Raji (cell line): ENCODE measurements around the gene BCL7B.

Experiments
- POLR2A ChIP-seq: IDR thresholded peaks from 2 replicates; pipeline ENCODE4 v1.6.1; 2011; ENCODE audit warnings: low read depth, low read length, control low read depth; ENCODE audit not compliant: insufficient read depth

BCL7B gene

DNA sequence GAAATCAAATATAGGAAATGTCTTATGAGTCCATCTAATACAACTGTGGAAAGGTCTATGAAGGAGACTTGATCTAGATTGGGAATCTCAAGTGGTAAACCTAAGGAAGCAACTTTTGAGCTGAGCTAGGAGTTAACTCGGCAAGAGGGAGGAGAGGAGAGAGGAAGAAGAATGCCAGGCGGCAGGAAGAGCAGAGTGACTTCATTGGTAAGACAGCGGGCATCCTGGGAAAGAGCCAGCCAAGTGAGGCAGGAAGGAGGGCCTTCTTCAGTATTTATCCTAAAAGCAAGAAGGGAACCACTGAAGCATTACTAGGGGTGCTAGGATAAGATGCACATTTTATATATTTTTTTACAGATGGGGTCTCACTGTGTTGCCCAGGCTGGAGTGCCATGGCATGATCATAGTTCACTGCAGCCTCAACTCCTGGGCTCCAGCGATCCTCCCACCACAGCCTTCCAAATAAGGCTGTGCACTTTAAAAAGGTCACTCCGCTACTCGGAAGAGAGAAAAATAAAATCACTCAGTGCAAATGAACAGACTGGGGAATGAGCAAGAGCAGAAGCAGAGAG lies 2.0 kb downstream of the BCL7B start:
- TF ChIP-seq POLR2A: no peak

DNA sequence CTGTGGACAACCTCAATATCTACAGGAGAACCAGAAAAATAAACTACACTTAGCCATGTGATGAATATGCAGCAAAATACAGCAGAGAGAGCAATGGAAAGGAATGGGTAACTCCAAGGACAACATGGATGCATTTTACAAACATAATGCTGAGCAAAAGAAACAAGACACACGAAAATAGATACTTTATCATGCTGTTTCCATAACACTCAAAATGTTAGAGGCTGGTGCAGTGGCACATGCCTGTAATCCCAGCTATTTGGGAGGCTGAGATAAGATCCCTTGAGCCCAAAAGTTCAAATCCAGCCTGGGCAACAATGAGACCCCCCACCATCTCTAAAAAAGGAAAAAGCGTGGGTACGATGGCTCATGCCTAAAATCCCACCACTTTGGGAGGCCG lies 8.3 kb downstream of the BCL7B start:
- TF ChIP-seq POLR2A: no peak

DNA sequence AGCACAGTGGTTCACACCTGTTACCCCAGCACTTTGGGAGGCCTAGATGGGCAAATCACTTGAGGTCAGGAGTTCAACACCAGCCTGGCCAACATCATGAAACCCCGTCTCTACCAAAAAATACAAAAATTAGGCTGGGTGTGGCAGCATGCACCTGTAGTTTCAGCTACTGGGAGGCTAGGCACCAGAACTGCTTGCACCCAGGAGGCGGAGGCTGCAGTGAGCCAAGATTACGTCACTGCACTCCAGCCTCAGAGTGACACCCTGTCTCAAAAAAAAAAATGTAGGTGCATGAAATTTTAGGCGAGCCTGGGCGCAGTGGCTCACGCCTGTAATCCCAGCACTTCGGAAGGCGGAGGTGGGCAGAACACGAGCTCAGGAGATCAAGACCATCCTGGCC lies 9.6 kb downstream of the BCL7B start:
- TF ChIP-seq POLR2A: no peak

DNA sequence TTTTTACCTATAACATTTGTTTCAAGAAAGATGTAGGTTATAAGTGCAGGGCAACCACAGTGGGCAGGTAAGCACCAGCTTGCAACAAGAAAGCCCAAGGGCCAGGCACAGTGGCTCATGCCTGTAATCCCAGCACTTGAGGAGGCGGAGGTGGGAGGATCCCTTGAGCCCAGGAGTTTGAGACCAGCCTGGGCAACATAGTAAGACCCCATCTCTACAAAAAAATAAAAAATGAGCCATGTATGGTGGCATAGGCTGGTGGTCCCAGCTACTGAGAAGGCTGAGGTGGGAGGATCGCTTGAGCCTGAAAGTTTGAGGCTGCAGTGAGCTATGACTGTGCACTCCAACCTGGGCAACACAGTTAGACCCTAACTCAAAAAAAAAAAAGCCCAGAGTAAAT lies 12.8 kb downstream of the BCL7B start:
- no peak for TF ChIP-seq POLR2A

DNA sequence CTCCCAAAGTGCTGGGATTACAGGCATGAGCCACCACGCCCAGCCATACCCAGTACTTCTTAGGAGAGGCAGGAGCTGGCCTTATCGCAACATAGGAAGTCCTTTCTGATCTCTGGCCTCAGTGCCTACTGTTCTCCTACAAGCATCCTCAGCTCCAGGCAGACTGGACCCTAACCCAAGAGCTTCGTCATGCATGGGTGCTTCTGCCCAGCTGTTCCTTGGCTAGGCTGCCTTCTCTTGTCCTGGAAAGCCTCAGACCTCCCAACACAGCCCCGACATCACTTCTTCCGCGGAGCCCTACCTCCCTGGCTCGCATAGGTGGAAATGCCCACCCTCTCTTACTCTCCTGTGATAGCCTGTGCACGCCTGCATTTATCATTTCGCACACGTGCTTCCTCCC lies 15.8 kb downstream of the BCL7B start:
- TF ChIP-seq POLR2A: no peak

DNA sequence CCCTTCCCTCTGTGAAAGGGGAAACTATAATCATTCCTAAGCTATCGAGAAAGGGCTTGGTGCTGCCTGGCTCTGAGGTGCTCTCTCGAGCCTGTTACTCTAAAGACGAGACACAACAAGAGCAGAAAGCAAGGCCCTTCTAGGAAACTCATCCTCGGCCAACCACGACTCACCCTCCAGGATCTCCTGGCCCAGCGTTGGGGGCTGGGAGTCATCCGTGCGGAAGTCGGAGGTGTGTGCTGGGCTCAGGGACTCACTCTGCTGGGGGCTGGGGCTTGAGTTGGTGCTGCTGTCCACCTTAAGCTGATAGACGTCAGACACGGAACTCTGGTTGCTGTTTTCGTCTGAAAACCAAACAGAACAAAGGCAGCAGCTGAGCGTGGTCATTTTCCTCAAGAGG lies 17.8 kb downstream of the BCL7B start:
- no peak for TF ChIP-seq POLR2A

DNA sequence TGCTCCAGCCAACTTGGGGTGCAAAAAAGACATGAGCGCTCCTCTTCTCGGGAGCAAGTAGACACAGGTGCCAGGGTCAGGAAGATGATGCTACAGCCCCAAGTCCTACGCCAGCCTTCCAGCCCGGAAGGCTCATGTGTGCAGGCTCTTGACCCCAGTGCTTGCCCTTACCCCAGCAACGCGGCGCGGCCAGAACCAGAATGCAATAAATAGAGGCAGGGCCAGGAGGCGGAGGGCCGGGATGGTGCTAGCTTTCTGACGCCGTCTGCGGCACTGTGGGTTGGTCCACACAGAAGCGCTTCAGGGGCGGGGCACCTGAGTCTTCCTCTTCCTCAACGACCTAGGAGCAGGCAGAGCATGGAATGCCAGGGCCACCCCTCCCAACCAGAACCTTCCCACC lies 20.4 kb downstream of the BCL7B start:
- no peak for TF ChIP-seq POLR2A

DNA sequence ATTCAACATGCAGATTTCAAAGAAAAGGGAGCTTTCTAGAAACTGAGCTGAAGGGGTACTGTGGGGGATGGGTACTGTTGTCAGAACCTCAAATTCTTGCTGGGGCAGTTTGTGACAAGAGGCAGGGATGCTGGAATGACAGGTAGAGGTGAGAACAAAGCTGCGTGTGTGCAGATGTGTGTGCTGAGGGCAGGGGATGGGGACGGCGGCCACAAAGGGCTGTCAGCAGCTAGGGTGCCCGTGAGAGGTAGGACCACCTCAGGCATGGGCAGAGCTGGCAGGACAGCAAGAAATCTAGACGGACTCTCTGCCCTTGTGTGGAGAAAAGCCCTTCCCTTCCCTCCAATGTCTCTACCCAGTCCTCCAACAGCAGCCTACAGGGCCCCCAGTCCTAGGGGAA lies 21.0 kb downstream of the BCL7B start:
- no peak for TF ChIP-seq POLR2A

DNA sequence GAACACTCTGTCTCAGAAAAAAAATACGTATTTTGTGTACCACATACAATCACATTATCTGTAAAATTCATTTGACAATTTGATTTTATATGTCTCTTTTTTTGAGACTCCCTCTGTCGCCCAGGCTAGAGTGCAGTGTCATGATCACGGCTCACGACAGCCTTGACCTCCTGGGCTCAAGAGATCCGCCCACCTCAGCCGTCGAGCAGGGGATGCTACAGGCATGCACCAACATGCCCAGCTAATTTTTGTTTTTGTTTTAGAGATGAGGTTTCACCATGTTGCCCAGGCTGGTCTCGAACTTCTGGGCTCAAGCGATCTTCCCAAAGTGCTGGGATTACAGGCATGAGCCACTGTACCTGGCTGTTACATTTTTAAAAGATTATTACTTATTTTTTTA lies 23.7 kb downstream of the BCL7B start:
- no peak for TF ChIP-seq POLR2A

DNA sequence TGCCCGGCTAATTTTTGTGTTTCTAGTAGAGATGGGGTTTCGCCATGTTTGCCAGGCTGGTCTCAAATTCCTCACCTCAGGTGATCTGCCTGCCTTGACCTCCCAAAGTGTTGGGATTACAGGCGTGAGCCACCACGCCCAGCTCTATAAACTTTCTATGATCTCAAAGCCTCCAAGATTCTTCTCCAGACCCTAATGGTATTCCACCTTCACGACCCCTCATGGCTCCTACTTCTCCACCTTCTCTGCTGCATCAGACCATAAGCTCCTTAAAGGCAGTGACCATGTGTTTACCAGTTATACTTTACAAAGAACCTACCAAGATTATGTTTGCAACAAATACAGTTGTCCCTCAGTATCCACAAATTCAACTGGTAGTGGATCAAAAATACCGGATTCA lies 25.3 kb downstream of the BCL7B start:
- TF ChIP-seq POLR2A: no peak

DNA sequence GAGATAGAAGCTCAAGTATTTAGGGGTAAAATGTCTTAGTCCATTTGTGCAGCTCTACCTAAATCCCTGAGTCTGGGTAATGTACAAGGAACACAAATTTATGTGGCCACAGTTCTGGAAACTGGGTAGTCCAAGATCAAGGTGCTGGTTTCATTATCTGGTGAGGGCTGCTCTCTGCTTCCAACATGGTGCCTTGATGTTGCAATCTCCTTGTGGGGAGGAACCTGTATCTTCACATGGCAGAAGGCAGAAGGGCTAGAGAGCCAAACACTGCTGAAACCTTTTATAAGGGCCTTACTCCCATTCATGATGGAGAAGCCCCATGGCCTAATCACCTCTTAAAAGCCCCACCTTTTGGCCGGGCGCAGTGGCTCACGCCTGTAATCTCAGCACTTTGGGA lies 26.7 kb downstream of the BCL7B start:
- TF ChIP-seq POLR2A: no peak

DNA sequence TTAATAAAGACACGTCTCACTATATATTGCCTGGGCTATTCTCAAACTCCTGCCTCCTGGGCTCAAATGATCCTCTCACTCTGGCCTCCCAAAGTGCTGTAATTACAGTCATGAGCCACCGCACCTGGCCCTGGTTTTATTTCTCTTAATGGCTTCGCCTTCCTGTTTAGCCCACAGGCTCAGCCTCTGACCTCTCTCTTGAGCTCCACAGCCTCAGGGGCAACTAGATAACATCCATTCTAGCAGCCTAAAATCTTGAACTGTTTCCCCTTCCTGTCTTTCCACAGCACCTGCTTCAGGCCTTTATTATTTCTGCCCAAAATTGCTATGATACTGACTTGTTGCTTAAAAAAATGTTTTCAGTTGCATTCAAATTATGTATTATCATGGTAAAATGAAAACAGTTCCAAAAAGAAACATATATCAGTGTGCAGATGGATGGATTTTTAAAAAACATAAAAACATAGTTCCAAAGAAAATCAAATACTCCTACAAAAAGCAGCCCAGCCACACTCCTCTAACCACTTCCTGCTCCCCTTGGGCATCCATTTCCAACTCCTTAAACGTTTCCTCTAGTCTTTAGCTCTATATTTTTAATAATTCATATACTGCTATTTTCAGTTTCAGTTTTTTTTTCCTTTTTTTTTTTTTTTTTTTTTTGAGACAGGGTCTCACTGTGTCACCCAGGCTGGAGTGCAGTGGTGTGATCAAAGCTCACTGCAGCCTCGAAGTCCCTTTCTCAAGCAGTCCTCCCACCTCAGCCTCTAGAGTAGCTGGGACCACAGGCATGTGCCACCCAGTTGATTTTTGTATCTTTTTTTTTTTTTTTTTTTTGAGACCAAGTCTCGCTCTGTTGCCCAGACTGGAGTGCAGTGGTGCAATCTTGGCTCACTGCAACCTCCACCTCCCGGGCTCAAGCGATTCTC lies 30.3 kb downstream of the BCL7B start:
- no peak for TF ChIP-seq POLR2A

DNA sequence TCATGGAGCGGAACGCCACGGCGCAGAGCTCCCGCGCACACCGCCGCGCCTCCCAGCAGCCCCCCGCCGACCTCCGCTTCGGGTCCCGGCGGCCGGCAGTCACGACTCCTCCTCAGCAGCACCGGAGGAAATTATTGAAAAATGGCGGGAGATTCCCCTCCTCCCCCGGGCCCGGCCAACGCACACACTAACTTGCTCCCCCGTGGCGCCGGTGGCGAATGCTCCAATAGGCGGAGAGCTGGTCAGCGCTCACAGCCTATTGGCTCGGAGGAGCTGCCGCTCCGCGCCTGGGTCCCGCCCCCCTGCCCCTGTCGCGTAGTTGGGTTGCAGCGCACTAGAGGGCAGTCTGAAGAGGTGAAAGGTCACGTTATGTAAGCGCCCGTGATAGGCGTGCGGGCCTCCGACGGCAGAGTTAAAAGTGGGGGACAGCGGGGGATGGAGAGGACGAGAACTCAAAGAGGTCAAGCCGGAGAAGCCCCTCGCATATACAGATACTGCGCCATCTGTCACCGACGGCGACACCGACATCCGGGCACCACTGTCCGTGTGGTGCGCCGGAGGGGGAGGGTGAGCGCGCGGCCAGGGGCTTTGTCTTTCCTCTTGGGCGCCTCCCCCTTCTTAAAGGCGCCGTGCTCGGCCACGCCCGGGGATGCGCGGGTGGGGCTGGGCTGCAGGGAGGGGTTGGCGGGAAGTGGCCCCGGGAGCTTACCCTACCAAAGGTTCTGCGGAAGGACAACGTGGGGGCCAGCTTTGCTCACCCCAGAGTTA lies 35.2 kb downstream of the BCL7B start, which contains the start of gene BAZ1B:
TSS of gene BAZ1B (minus strand) at position 189 of the 768 bp plus-strand sequence. CDS start 360 bp downstream, outside the sequence.
- TF ChIP-seq POLR2A: peak; percentile 65

DNA sequence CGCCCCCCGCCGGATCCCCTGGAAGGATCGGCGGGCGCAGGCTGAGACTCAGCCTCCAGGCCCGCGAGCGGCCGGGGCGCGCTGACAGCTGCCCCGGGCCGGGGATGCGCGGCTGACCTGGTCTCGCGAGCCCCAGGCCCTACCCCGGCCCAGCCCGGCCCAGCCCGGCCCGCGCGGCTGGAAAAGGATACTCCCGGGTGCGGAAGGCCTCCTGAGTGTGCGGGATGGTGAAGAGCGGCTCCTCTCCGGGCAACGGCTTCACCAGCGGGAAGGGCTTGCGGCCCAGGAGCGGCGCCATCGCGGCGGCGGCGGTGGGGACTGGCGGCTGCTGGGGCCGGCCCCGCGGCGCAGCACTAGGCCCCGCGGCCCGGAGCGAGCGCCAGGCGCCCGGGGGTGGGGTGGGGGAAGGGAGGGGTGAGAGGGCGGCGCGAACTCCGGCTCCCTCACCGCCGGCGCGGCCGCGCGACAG lies 35.8 kb downstream of the BCL7B start:
- TF ChIP-seq POLR2A: no peak
